ENCODE data around the gene ARHGEF9.

ARHGEF9 gene

GRCh38 chrX:63746278-63746677, 38.7 kb downstream of the ARHGEF9 start:
- DNase-seq, result peak; percentile 20

DNA sequence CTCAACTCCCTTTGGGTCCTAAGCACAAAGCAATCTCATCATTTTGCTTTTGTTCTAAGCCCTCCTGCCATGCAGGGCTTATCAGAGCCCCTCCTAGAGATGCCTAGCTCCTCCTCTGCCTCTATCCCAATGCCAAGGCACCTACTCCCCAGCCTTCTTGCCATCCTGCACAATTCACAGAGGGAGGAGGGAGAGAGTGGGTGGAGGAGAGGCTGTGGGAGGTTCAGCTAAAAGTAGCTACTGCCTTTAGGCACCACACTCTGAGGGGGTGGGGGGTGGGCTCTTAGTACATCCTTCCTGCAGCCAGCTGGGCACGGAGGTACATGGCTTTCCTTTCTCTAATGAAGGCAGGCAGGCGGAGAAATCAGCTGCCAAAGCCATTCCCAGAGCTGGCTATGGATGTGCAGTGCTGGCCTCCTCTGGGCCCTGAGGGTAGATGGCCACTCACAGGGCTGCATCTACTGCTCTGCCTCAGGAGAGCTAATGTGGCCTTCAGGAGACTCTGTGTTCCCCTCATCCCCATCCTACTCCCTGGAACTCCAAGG, 40.1 kb downstream of the ARHGEF9 start:
- DNase-seq, result no peak

DNA sequence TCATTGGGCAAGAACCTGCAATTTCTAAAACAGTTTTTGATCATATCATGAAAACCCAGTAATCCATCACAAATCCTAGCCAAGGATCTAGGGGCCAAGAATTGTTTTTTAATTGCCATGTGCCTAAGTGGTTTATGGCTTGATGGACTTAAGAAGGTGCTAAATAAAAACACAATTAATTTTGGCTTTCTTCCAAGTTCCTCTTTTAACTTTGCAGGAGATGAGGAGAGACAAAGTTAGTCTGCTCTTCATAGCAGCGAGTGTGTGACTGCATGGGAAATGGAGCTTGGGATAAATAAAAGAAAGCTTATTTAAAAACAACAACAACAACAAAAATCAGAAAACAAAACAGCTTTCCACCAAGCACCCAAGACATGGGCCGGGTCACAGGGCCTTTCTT, 41.4 kb downstream of the ARHGEF9 start:
- DNase-seq, result peak; percentile 42

DNA sequence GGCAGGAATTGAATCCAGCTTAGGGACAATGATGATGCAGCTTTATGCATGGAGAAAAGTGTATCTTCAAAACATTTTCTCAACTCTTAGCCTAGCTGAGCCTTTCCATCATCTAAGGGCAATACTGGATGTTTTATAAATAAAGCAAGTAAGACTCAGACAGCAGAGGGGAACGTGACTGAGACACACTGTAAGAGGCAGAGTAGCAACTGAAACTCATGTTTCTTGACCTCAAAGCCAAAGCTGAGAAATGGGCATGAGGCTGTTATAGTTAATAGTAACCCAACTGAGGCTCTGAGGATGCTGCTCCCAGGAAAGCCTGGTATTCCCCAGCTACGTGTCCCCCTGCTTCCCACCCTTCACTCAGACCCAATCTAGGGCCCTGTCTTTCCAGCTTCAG, 44.6 kb downstream of the ARHGEF9 start:
- DNase-seq, result no peak

DNA sequence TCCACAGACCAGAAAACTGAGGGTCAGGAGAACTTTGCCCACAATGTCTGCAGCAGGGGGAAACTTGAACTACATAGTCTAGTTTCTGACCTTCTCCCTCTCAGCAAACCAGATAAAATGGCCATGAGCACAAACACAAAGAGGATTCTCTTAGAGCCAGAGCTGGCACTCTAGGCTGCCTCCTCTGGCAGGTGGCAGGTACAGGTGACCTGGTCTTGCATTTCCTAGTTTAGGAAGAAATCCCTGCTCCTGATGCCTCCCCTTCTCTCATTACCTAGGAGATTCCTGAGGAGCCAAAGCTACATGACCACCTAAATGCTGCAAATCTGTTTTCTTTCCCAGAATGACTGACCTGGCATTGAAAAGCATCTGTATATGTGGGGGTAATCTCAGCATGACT, 45.1 kb downstream of the ARHGEF9 start:
- DNase-seq, result no peak

DNA sequence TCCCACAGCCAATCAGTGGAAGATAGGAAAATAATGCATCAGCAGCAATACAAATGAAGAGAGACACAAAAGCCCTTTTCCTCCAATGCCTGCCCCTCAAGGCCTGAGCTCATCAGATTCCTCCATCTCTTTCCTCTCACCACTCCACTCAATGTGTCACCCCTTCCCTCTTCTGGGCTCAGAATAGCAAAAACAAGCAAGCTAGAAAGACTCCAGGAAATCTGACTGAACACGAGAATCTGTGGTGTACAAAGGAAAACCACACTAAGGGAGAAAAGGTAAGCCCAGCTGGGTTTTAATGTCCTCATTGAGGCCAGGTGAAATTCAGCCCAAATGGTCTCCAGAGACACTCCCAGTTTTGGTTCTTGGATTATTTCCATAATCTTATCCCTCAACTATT, 46.3 kb downstream of the ARHGEF9 start:
- DNase-seq, result no peak

GRCh38 chrX:63737131-63737921, 47.7 kb downstream of the ARHGEF9 start:
- no peak for DNase-seq

GRCh38 chrX:63735882-63736281, 49.1 kb downstream of the ARHGEF9 start:
- DNase-seq, result no peak

- DNase-seq, result no peak
Observed at GRCh38 chrX:63720293-63720692, 64.7 kb downstream of the ARHGEF9 start.

GRCh38 chrX:63719633-63720032, 65.4 kb downstream of the ARHGEF9 start:
- no peak for DNase-seq

DNA sequence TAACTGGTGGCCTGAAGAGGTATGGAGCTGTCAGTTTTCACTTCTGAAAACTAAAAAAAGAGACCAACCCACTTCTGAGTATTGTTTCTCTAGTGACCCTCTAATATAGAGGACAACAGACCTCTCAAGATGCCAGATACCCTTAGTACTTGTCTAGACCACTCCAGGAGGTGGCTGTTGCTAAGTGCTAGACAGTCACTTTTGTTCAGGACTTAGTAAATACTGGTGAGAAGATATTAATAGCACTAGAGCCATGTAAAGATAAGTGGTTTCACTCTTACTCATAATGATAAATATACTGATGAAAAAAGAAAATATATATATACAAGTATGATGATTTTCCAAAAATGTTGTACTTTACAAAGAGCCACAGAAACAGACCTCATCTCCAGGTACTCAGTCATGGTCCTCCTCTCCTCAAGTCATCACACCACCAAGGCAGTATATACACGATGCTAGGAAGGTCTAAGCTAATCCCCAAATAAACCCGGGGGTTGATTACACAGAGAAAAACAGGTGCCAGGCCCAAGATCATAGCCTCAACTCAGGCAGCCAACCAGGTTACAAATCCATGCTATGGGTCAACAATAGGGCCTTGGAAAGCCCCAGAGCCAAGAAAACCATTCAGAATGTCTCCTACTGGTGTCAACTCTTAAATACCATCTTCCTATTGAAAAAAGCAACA, 66.9 kb downstream of the ARHGEF9 start:
- DNase-seq, result no peak

DNA sequence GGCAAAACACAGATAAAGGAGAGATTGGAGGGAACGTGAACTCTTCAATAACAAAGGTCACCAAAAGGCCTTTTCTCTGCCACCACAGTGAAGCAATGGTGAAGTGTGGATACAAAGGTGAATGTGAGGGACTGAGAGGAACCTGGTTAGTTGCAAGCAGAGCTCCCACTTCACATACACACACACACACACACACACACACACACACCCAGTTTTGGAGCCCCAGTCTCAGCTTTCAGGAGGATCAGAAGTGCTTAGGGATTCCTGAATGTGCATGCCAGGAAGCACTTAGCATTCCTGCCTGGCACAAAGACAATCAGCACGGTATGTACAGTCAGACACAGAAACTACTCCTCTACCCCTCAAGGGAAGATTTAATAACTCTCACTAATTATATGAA, 71.5 kb downstream of the ARHGEF9 start:
- DNase-seq, result no peak

GRCh38 chrX:63708801-63709200, 76.2 kb downstream of the ARHGEF9 start:
- peak; percentile 59 for DNase-seq

- peak; percentile 2 for DNase-seq
Observed at GRCh38 chrX:63702556-63702955, 82.5 kb downstream of the ARHGEF9 start.

DNA sequence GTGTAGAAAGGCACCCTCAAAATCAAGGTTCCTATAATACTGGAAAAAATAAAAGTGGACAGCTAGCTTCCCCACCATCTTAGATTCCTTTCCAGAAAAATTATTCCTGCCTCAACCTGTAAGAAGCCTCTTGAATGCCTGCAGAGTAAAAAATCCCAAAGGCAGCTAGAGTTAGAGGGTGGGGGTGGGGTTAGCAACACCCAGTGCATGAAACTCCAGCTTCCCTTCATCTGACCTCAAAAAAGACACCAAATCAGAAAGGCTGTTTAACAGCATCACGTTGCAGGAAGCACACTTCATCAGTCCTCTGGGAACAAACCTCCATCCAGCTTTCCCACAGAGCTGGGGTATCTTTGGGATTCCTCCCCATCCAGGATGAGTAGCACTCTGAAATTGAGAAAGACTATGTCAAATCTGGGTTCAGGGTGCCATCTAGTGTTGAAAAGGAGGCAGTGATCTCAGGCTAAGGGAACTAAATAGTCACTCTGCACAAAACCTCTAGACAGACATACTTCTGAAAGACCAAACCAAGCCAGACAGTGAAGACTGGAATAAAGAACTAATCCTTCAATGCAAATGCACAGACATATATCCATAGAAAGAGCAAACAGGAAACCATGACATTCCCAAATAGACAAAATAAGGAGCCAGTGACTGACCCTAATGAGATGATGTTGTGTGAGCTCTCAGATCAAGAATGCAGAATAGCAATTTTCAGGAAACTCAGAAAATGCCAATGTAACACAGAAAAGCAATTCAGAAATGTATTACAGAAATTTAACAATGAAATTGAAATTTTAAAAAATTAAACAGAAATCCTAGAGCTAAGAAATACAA, 97.9 kb downstream of the ARHGEF9 start:
- peak; percentile 49 for DNase-seq

GRCh38 chrX:63680423-63680822, 104.6 kb downstream of the ARHGEF9 start:
- DNase-seq, result no peak

DNA sequence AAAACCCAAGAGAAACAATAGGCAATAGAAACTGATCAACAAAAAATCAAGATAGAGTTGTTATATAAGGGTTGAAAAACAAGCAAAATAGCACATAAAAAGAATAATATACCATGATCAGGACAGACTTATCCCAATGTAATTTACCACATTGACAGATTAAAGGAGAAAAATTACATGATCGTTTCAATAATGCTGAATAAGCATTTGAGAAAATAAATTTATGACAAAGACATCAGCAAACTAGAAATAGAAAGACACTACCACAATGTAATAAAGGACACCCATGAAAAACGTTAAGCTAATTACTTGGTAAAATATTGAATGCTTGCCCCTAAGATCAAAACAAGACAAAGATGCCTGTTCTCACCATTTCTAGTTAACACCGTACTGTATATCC, 105.6 kb downstream of the ARHGEF9 start:
- no peak for DNase-seq

DNA sequence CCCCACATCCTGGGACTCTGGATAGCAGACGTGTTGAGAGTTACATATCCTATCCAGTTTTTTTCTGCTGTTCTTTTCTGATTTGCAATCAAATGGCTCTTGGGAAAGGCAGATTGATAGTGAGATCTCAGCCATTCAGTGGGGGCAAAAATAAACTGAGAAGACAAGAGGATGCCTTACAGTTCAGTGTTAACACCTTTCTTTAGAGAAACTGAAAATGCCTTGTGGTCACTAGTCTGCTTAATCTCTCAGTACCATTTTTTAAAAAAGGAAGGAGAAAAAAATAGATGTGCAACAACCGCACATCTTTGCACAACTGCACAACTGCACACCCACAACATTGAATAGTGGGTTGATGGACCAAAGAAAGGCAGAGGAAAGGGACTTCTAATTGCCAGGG, 109.3 kb downstream of the ARHGEF9 start:
- no peak for DNase-seq

DNA sequence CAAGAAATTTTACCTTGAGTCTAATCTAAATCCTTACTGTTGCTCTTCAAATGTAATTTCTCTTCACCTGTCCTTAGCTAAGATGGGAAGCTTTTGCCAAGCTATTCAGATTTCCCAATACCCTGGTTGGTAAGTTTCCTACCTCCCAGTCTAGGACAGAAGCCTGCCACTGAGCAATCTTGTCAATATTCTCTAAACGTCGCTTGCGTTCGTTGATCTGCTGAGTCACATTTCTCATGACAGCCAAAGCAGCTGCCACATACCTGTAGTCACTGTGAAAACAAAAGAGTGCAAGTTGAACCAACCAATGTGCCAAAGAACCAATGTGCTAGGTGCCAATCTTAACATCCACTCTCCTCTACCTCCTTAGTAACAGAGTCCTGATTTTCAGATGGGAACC, 111.1 kb downstream of the ARHGEF9 start:
- DNase-seq, result no peak

GRCh38 chrX:63664741-63665140, 120.3 kb downstream of the ARHGEF9 start:
- DNase-seq, result no peak

DNA sequence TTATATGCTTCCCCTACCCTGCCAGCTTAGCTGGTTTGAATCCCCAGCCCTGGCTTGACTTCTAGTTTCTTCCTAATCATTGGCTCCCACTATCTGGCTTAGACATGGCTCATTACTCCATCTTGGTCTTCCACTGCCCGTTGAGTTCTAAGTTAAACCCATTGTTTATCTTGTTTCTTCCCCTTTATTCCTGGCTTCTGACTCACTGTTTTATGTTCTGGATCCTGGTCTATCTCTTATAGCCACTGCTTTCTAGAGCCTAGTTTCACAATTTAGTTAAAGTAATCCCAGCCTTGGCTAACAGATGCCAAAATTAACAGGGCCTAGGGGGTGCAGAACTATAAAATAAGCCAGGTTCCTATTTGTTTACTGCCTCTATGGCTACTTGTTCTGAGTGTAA, 120.9 kb downstream of the ARHGEF9 start:
- DNase-seq, result no peak

- no peak for DNase-seq
Observed at GRCh38 chrX:63661676-63662075, 123.3 kb downstream of the ARHGEF9 start.

DNA sequence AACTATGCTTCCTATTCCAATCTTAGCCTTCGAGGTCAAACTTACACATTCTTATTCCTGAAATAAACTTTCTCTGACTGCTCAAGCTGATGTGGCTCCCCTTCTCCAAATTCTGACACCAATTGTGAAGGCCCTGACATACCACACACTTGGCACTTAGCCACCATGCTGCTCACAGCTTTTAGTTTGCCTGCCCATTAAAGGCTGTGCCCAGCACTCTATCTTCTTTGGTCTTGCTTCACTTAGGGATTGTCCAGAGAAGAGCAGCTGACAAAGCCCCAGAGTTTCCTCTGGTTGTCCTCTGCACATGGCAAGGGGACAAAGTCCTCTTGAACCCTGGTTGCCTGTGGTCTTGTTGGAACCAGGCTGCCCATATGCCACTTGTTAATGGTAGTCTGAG, 126.1 kb downstream of the ARHGEF9 start:
- DNase-seq, result no peak

Measured in hematopoietic multipotent progenitor cell treated with erythropoietin and hydrocortisone succinate and interleukin-3 and kit ligand, for 6 days (in vitro differentiated cells).